GM23338 (cell line): ENCODE data around the gene FAM117A.

Source experiments
- CREB1 ChIP-seq: fragments of 250-450 bp; sonication (Bioruptor Pico); IDR thresholded peaks from 2 replicates; pipeline ENCODE4 v1.5.0; 2020; ENCODE audit warnings: low read depth, mild to moderate bottlenecking, moderate library complexity
- CTCF ChIP-seq, 2 experiments: fragments of 200-600 bp in 1 of 2; sonication (generic) in 1 of 2; conservative IDR thresholded peaks; 2 replicates each; pipeline versions ENCODE4 v1.5.1 to v1.6.1; 2016 to 2017; ENCODE audit warnings: antibody characterized with exemption in 2 of 2, low read depth in 2 of 2, mild to moderate bottlenecking in 2 of 2, moderate library complexity in 1 of 2
- EZH2 ChIP-seq: fragments of 200-600 bp; sonication (generic); IDR thresholded peaks from one replicate; pipeline ENCODE4 v1.8.0; 2017; ENCODE audit warnings: antibody characterized with exemption, mild to moderate bottlenecking, low read depth; ENCODE audit not compliant: unreplicated experiment
- EZH2phosphoT487 ChIP-seq: fragments of 200-600 bp; sonication (generic); IDR thresholded peaks from one replicate; pipeline ENCODE4 v1.8.1; 2018; ENCODE audit warnings: antibody characterized with exemption; ENCODE audit not compliant: unreplicated experiment
- JUNB ChIP-seq: IDR thresholded peaks from one replicate; pipeline ENCODE4 v1.6.1; 2016; ENCODE audit warnings: antibody characterized with exemption; ENCODE audit not compliant: unreplicated experiment
- POLR2AphosphoS5 ChIP-seq: IDR thresholded peaks from 2 replicates; pipeline ENCODE4 v1.6.1; 2016; ENCODE audit warnings: antibody characterized with exemption, low read depth
- ZNF331 ChIP-seq: fragments of 250-450 bp; sonication (Bioruptor Pico); IDR thresholded peaks from 2 replicates; pipeline ENCODE4 v1.5.0; 2020; ENCODE audit warnings: low read depth, mild to moderate bottlenecking, moderate library complexity
- TF ChIP-seq, protein P1 (sequence below): IDR thresholded peaks from one replicate; pipeline ENCODE4 v1.6.1; 2018; ENCODE audit warnings: antibody characterized with exemption; ENCODE audit not compliant: unreplicated experiment

DNA sequence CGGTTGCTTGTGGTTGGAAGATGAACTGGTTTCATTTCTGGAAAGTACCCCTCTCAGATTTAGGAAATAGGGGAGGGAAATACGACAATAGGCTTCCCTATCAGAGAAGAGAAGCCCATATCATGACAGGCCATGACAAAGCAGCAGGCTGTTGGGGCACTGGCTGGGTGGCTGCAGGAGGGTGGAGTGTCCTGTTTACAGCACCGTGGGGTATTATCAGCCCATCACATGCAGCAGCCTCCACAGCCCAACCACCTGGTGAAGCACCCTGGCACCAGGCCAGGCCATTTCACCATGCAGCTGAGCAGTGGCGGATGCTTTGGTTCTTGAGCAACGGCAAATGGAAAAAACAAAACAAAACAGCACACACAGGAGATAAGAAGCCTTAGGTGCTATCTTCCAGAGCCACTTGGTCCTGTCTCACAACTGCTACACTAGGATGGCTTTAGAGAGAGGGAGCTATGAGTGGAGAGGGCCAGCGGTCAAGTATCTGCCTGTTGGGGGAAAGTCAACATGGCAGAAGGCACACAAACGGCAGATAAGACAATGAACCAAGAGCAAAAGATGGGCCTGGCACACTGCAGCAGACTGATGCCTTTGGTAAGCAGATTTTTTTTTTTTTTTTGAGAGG is 24.2 kb downstream of the FAM117A start:
- TF ChIP-seq CTCF (conservative IDR thresholded peaks at IDR 0.05; ENCODE audit: low read depth in 2 of 2): no peak
- no peak for TF ChIP-seq EZH2phosphoT487
- TF ChIP-seq POLR2AphosphoS5: no peak
- no peak for TF ChIP-seq EZH2
- TF ChIP-seq, protein P1, sequence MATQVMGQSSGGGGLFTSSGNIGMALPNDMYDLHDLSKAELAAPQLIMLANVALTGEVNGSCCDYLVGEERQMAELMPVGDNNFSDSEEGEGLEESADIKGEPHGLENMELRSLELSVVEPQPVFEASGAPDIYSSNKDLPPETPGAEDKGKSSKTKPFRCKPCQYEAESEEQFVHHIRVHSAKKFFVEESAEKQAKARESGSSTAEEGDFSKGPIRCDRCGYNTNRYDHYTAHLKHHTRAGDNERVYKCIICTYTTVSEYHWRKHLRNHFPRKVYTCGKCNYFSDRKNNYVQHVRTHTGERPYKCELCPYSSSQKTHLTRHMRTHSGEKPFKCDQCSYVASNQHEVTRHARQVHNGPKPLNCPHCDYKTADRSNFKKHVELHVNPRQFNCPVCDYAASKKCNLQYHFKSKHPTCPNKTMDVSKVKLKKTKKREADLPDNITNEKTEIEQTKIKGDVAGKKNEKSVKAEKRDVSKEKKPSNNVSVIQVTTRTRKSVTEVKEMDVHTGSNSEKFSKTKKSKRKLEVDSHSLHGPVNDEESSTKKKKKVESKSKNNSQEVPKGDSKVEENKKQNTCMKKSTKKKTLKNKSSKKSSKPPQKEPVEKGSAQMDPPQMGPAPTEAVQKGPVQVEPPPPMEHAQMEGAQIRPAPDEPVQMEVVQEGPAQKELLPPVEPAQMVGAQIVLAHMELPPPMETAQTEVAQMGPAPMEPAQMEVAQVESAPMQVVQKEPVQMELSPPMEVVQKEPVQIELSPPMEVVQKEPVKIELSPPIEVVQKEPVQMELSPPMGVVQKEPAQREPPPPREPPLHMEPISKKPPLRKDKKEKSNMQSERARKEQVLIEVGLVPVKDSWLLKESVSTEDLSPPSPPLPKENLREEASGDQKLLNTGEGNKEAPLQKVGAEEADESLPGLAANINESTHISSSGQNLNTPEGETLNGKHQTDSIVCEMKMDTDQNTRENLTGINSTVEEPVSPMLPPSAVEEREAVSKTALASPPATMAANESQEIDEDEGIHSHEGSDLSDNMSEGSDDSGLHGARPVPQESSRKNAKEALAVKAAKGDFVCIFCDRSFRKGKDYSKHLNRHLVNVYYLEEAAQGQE: no peak
- TF ChIP-seq CREB1 (CRISPR knock-in tag): no peak
- no peak for TF ChIP-seq ZNF331 (CRISPR knock-in tag)
- TF ChIP-seq JUNB: no peak
